ENCODE measurements around the gene ZMIZ1.

The ZMIZ1 gene

DNA sequence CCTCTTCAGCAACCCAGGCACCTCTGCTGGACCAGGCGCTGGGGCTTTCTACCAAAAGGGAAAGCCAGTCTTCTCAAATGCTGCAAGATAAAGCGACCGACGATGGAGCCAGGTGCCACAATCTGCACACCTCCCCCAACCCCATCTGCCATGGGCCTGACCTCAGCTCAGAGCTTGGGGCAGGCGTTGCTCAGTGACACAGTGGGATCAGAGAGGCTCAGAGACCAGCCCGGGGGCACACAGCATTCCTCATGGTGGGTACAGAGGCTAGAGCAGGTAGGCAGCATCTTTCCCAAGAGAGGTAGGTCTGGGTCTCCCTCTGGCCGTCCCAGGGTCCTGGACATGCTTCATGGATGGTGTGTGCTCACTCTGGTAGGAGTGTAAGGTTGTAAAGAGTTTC is 56.3 kb downstream of the ZMIZ1 start:
- DNase-seq = no peak

DNA sequence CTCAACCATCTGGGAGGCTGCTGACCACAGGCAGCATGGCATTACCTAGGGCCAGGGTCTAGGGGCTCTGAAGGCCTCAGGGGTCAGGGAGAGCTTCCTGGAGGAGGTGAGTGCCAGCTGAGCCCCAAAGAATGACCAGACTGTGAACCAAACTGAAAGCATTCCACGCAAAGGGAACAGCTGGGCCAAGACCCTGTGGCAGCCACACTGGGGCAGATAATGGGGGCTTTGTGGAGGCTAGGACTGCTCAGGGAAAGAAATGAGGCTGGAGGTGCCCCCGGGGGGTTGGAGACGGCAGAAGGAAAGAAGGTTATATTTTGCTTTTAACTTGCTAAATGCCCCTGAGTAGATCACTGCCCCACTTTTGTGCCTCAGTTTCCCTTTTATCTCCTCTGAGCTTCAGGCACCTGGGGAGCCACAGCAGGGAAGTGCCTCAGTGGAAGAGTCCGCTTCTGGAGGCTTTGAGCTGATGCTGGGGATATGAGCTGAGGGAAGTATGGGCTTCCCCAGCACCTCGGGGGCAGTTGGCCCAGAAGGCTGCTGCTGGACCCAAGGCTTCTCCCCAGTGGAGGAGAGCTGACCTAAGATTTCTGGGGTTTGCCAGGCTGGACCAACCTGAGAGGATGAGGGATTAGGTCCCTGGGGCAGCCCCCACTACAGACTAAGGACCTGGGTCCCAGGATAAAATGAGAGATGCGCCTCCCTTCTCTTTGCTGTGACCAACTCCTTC is 57.8 kb downstream of the ZMIZ1 start:
- no peak for DNase-seq

DNA sequence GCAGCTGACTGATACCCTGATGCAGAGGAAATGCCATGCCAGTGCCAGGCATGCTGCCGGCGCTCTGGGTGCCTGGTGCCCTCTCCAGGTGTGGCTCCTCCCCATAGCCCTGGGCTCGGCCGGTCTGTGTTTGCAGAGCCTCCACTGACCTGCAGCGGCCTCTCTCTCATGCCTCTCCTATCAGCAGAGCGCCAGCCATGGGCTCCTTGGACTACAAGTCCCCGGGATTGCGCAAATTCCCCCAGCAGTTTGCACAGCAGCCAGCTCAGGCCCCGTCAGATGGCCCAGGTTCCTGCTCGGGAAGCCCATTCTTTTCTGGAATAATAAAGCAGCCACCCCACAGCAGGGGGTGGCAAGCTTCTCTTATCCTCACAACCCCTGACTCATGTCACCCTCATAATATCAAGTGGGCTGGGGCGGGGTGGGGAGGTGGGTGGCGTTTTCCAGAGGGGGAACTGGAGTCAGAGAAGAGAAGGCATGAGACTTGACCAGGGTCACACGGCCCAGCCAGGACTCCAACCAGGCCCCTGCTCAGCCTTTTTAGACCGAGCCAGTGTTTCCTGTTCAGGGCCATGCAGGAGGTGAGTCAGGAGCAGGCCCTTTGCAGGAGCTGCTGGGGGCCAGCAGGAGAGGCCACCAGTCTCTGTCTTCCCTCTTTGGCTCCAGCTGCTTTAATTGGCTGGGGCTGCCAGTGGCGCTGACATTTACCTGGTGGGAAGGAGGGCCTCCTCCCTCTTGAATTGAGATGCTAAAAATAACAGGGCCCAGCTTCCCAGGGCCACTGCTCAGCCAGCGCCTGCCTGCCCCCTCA is 58.6 kb downstream of the ZMIZ1 start:
- DNase-seq = peak; percentile 72

DNA sequence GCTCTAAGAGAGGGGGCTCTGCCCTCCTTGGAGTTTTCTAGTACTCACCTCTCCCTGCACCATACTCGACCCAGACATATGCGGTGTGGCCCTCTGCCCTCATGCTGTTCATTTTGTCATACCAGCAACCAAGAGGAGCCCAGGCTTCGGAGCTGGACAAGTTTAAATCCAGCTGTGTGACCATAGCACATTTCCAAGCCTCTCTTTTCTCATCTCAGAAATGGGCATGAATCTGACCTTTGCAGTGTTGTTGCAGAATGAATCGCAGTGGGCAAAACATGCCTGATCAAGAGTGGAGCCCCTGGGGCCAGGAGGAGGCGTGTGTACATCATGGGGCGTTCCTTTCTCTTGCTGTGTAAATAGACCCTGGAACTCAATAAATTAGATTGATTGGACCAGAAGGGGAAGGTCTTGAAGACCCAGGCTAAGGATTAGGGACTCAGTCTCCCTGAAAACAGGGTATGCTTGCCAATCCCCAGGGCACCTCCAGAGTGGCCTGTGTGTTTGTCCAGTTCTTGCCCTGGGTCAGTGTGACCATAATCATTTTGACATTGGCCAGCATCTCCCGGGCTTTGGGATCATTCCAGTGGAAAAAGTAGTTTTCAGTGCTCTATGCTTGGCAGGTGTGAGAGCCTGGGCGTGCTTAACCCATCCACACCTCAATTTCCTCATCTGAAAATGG is 59.6 kb downstream of the ZMIZ1 start:
- no peak for DNase-seq

DNA sequence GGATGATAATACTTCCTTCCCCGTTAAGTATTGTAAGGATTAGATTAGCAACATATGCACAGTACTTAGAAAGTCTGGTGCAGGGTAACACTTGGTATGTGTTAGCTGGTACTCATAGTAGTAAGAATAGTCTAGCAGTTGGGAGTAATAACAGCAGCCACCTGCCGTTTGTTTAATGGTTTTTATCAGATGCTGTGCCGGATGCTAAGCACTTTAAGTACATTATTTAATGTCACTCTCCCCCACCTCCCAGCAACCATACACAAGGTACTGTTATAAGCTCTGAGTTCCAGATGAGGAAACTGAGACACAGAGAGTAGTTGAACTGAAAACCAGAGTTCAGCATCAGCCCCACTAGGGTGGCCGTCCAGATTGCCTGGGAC is 60.1 kb downstream of the ZMIZ1 start:
- no peak for DNase-seq

DNA sequence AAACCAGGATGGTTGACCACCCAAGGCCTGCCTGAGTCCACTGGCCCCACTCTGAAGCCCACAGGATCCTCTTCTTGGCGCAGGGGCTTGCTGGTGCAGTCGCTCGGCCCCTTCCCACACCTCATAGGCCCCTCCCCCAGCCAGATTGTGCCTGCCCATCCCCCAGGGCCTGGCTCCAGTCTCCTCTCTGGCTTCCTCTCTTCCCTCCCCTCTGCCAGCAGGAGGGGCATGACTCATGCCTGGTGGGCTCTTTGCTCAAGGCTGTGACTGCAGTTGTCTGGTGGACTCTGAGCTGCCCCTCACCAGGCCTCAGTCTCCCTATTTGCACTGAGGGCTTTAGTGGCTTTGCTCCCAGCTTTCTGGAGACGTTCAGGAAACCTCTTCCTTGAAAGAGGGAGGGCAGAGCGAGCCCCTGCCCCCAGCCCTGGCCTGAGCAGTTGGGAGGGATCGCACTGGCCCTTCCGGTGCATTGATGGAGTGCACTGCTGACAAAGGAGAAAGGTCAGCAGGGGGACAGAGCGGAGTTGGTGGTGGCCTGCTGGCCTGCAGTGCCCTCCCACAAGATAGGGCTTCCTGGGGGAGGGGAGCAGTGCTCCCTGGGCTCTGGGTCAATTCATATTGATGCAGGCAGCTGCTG is 60.7 kb downstream of the ZMIZ1 start:
- peak; percentile 76 for DNase-seq

DNA sequence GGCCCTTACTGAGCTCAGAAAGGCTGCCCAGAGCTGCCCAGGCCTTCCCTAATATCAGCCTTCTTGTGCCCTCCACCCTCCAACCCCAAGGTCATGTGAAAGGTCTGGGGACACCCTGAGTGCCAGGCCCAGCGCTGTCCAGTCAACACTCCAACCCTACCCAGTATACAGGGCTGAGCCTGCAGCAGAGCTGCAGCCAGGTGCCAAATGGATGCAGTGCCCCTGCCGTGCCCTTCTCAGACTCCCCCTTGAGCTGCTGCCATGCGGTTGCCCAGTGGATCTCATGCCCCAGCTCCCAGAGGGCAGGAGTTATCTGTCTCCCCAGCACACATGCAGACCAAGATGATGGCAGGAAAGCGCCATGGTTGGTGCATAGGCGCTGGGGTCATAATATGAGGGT is 61.5 kb downstream of the ZMIZ1 start:
- no peak for DNase-seq

DNA sequence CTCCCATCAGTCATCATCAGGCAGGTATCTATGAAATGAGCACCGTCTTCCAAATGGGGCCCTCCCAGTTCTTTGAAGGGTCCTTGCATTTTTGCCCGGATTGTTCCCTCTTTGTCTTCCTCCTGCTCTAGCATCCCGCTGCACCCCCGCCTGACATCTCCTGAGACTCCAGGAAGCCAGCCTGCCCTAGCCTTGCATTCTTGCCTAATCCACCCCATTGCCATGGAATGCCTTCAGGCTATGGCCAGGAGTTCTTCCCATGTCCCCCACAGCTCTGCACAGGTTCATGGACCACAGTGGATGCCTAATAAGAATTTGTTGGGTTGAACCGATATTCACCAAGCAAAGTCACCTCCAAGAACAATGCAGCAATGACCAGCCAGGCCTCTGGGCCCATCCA is 62.1 kb downstream of the ZMIZ1 start:
- DNase-seq = no peak

DNA sequence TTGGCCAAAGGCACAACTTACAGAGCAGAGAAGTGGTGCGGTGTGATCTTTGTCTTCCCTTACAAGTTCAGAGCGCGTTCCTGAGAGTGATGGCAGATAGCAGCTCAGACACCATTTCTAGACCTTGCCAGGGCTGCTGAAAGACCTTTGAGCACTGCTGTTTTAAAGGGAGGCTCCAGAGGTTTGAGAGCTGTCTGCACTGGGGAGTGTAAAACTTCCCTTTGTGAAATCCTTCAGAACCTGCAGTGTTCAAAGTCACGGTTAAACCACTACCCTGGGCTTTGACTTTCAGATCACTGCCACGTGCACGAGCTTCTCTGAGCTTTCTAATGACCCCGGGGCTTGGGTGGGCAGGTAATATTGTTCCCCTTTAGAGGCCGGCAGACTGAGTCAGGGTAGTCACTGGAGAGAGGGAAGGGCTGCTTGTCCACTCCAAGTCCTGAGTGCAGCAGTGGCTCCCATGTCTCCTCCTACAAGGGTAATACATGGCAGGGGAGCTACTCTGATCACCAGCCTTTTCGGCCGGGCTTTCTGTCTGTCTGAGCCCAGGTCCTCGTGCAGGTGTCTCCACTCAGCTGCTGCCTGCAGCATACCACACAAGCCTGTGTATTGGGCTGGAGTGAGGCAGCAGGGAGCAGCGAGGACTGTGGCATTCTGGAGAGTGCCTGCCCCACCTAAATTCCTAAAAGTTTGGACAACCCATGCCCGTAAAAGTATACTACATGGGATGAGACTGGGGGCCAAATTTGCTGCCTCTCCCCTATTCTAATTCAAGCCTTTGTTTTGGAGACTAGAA is 63.3 kb downstream of the ZMIZ1 start:
- DNase-seq = no peak

DNA sequence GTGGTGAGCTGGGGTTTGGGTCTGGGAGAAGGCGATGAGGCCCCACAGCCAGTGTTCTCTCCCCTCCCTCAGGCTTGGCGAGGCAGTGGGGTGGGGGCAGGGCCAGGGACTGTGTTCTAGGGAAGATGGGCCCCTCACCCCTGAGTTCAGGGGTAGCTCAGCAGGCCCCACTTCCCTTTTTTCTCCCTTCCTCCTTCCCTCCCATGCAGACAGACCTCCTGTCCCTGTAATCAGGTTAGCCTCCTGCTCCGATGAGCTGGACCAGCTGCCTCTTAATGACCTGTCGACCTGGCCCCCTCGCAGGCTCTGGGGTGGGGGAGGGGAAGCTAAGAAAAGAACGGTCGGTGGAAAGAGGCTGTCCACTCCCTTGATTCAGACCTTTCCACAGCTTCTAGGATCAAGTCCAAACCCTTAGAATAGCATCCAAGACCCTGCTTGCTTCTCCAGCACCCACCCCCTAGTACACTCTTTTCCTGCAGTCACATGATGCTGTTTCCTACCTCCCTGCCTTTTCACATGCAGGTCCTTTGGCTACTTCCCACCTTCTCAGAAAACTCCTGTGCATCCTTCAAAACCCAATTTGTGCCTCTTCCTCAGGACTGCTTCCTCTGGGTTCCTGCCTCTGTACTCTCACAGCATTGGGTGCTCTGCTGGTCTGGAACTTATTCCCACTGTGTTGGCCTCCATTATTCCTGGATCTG is 64.1 kb downstream of the ZMIZ1 start:
- DNase-seq = no peak

DNA sequence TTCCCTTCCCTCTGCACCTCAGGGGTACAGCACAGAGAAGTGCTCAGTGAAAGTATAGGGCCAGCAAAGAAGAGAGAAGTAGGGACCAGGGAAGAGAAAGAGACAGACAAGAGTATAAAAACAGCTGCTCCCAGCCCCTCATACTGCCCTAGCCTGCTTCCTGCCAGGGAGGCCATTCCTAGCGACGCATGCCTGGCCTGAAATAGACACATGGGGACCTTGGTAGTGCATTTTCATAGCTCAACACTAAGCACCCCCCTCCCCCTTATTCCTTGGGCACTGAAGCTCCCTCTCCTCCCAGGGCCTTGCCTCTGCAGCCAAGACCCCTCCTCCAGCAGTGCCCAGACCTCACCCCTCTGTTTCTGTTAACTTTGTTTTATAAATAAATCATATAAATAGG is 64.7 kb downstream of the ZMIZ1 start:
- no peak for DNase-seq

DNA sequence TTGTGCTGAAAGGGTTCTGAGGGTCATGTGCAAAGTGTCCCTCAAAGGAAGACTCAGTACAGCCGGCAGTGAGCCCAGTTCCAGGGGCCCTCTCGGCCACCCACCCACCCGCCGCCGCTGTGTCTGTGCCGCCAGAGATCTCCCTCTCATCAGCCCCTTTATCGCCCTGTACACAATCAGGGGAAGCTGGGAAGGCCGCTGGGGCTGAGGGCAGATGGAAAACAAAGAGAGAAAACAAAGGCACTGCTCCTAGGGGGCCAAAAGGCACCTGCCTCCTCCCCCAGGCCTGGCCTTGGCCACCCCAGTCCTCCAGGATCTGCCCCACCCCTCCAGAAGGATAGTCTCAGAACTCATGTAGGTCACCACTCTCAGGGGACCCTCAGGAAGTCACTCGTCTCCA is 67.0 kb downstream of the ZMIZ1 start:
- no peak for DNase-seq

DNA sequence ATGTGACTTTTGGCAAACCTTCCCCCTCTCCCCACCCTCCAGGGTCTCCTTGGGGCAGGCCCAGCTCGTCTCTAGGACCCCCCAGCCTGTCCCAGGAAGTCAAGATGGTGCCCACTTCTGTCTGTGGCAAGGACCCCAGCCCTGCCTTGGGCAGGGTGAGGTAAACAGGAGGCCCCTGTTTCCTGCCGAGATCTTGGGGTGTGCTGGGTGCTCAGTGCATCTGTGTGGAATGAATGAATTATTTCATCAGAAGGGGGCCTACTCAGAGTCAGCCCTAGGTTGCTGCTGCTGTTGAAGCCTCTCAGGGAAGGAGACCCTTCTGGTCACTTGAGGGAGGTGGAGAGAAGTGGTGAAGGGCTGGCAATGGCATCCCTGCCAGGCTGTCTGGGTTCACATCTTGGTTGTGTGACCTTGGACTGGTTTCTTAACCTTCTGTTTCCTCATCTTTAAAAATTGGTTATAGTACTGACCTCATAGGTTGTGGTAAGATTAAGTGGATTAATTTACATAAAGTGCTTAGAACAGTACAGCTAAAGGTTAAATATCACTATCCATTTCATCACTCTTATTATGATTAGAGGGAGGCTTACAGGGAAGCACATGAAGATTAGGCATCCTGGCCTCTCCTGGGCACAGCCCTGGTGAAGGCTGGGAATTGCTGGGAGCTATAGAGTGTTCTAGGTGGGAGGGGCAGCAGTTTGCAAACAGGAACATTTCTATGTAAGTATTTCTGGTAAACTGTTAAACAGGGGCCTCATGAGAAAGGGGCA is 67.7 kb downstream of the ZMIZ1 start:
- DNase-seq = no peak

DNA sequence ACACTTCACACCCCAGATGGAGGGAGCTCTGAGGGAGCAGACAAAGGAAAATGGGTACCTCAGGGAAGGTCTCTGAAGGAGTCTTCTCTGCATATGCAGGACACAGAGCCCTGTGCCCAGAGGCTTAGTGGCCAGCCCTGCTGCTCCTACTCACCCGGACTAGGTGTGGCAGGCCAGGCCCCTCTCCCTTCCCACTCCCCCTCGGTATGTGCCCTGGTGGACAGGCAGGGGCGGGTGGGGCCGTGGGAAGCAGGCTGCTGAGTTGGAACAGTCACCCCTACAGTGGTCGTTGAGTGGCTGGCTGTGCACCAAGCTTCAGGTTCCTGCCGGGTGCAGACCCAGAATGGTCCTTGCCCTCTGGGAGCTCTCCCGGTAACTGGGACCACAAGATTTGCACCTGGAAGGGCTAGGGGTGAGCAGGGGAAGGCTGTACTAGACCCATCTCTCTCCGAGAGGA is 68.6 kb downstream of the ZMIZ1 start:
- DNase-seq = no peak

DNA sequence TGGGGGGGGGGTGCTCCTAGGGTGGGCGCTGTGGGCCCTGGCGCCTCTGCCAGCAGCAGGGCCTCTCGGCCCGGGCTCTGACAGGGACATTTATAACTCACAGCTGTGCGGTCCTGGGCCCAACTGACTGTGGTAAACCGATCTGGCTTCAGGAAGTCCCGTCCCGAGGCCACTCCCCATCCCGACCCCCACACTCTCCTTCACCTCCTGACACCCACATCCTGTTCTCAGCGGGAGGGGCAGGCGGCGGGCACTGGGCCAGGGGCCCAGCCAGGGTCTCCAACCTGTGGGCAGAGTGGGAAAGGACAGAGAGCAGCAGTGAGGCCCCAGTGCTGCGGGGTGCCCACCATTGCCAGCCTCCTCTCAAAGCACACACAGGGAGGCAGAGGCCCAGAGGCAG is 69.1 kb downstream of the ZMIZ1 start:
- no peak for DNase-seq

DNA sequence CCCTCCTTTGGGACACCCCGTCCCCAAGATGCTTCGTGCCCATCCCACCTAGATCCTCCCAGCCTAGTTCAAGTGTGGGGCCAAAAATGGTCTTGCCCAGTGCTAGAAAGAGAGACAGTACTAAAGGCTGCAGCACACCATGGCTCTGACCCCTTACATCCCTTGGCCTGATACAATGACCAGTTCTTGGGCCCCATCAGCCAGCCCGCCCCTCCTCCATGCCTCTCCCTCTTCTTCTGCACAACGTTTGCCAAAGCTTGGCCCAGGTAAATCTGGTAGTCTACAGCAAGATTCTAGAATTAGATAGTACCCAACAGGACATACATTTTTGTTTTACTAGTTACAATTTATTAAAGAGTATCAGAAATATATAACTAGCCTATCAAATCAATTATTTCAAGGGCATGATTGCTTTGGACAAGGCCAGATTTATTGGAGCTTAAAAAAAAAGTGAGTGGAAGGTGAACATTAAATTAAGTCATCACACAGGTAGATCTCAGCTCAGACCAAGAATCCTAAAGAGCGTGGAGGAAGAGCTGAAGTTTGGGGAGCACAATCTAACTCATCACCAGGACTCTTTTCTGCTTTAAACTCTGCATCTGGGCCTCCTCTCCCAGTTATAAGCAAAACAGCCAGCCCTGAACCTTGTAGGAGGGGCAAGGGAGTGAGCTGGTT is 69.8 kb downstream of the ZMIZ1 start:
- DNase-seq = no peak

DNA sequence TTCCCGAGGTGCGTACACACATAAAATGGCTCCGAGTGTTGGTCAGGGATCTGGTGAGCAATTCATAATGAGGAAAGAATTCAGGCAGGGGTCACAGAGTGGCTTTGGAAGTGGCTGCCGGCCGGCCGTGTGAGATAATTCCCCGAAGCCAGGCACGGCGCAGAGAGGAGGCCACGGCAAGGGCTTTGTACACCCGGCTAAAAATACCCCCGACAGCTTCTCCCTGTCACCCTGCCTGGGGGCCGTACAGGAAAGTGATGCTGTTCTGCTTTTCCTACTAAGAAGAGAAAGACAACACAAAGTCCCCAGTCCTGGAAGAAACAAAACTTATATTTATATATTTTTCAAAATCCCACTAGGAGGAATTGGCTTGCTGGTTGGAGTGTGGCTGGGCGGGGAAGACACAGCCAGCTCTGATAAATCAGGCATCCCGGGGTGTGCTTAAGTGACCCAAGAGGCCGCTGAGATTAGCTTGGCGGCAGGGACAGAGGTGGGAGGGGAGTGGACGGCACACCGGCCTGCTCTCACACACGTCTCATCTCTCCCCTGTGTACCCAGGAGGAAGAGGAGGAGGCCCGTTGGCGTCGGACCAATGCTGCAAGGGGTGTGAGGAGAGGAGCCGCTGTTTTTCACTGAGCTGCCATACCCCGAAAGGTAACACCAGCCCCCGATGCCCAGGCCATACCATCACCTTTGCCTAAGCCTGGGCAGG is 70.5 kb downstream of the ZMIZ1 start:
- no peak for DNase-seq

DNA sequence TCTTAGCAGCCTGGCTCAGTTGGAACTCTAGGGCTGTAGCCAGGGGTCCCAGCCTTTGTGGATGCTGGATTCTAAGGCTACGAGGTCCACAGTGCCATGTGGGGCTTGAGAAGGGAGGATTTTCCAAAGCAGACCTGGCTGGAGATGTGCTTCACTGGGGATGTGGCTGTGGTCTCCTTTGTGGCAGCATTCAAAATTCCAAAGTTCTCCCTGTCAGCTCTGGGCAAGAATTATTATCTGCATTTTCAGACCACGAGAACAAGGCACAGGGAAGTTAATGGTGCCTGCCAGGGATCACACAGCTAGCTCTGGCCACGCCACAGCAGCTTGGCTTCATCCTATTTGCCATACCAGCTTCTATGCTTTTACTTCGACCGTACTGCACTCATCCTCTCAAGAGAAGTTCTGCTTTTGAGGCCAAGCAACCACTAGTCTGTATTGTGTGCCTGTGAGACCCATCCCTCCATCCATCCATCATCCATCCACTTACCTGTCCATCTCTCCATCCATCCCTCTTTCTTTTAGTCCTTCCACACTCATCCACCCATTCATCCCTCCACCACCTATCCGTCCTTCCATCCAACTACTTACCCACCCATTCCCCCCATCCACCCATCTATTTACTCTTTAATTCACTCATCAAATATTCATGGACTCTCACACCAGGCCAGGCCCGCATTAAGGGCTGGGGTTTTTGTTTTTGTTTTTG is 71.5 kb downstream of the ZMIZ1 start:
- no peak for DNase-seq

DNA sequence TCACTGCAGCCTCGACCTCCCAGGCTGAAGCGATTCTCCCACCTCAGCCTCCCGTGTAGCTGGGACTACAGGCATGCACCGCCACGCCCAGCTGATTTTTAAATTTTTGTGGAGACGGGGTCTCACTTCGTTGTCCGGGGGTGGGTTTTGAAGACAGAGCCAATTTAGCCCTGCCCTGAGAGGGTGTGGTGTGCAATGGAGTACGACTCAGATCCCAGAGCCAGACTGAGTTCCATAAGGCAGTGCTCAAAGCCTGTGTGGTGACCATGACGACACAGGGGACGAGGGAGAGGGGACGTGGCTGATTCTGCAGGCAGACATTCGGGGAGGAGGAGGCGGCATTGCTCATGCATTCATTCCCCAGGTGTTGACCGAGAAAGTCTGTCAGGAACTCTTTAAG is 72.1 kb downstream of the ZMIZ1 start:
- DNase-seq = no peak

All from 8988T (cell line).